ENCODE measurements around the gene CD47.

DNA sequence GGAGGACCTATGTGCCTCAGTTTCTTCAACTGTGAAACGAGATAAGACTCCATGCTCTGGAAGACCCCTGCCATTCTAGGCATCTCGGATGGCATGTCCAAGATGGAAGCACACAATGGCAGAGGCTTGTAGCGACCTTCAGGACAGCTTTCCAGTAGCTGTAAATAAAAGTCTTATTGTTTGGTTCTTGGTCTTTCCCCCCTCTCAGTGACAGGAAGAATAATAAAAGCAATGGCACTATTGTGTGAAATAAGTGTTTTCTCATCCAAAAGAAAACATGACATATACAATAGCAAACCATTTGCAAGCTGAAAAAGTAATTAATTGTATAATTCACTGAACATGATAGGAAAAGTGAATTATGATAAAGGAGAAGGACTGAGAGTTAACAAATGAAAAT is 32.5 kb upstream of the CD47 start:
- TF ChIP-seq EZH2phosphoT487 (IDR thresholded peaks at IDR 0.05; ENCODE audit: borderline replicate concordance, low read length) (no peak), EZH2 (IDR thresholded peaks at IDR 0.05; ENCODE audit: low read length, unreplicated experiment) (no peak)

Measured in PC-3 (cell line).